Left lung (tissue), 10 donors: ENCODE data around the gene BCL6B. TPM values are rescaled to one million over a fixed set of nuclear protein-coding genes. Genes with fewer than 3 reads are reported as not detected.
"Not testable (repeated sequence)": the region's sequence is repeated elsewhere in the genome, so short reads cannot be mapped to it uniquely, and the experiment has no call there.

Source experiments
- ATAC-seq: fragments of 200-7000 bp; cut with Tn5 transposase; one replicate; pipeline ENCODE4 v1.9.1; 2020; ENCODE audit warnings: moderate library complexity
- DNase-seq, 4 donors: peaks; one replicate each; pipeline ENCODE4 v3.0.0-alpha.2; 2013 to 2020
- H3K27ac ChIP-seq, 2 donors: fragments of 200-600 bp; sonication (generic) in 1 of 2; one replicate each; pipeline versions ENCODE4 v1.5.0 to v1.8.0; 2020 to 2021
- H3K27me3 ChIP-seq, 2 donors: fragments of 200-600 bp; sonication (generic) in 1 of 2; one replicate each; pipeline versions ENCODE4 v1.5.0 to v1.8.0; 2020 to 2021
- H3K36me3 ChIP-seq, 2 donors: fragments of 200-600 bp; sonication (generic) in 1 of 2; one replicate each; pipeline versions ENCODE4 v1.5.0 to v1.8.0; 2020 to 2021
- H3K4me1 ChIP-seq, 2 donors: fragments of 200-600 bp; one replicate each; pipeline ENCODE4 v1.8.0; 2021
- H3K4me3 ChIP-seq, 2 donors: fragments of 200-600 bp; sonication (generic) in 1 of 2; one replicate each; pipeline versions ENCODE4 v1.5.0 to v1.8.0; 2020 to 2021; ENCODE audit warnings: mild to moderate bottlenecking in 1 of 2
- H3K9me3 ChIP-seq, 2 donors: fragments of 200-600 bp; sonication (generic) in 1 of 2; one replicate each; pipeline versions ENCODE4 v1.5.0 to v1.8.0; 2020 to 2021
- intact Hi-C, 2 donors: fragments of 100-400 bp; cut with DNase I; formaldehyde crosslinking; loops; one replicate each; pipeline versions ENCODE4 v1.11.2 to v1.14.2; 2022
- polyA plus RNA-seq, 6 donors: library from polyadenylated mRNA; unstranded; fragments of 120-200 nt; gene quantifications; one replicate each; pipeline ENCODE4 v1.2.1, GENCODE V29; 2013; ENCODE audit not compliant: insufficient read length in 6 of 6
- total RNA-seq, 2 donors: library from RNA; stranded (reverse); fragmentation: NEBNext Ultra II Directional; extraction: Animal tissue kit (Norgen Biotek cat#: 25700); gene quantifications; one replicate each; pipeline ENCODE4 v1.2.1, GENCODE V29; 2021
- TF ChIP-seq, protein P1 (sequence below), 2 donors: fragments of 200-600 bp; sonication (generic) in 1 of 2; IDR thresholded peaks; one replicate each; pipeline versions ENCODE4 v1.5.0 to v1.8.0; 2021; ENCODE audit warnings: antibody characterized with exemption in 2 of 2
- donor health status: DM: no; HTN: yes; CAD: no.
- donor health status: DM: no; HTN: no; CAD: no.

Gene BCL6B
- total and polyA plus RNA-seq, 8 donors = 13.3 to 45.9 (median 35.9) TPM

DNA sequence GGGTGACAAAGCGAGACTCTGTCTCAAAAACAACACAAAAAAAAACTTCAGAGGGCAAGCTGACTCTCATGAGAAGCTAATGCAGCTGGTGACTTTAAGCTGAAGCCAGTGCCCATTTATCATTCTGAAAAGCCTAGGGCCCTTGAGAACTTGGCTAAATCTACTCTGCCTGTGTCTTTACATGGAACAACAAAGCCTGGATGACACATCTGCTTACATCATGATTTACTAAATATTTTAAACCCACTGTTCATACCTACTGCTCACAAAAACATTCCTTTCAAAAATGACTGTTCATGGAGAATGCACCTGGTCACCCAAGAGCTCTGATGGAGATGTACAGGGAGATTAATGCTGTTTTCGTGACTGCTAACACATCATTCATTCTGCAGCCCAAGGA lies 33.1 kb upstream of the BCL6B start:
- ATAC-seq (no peak), DNase-seq (no peak)
- TF ChIP-seq, protein P1, sequence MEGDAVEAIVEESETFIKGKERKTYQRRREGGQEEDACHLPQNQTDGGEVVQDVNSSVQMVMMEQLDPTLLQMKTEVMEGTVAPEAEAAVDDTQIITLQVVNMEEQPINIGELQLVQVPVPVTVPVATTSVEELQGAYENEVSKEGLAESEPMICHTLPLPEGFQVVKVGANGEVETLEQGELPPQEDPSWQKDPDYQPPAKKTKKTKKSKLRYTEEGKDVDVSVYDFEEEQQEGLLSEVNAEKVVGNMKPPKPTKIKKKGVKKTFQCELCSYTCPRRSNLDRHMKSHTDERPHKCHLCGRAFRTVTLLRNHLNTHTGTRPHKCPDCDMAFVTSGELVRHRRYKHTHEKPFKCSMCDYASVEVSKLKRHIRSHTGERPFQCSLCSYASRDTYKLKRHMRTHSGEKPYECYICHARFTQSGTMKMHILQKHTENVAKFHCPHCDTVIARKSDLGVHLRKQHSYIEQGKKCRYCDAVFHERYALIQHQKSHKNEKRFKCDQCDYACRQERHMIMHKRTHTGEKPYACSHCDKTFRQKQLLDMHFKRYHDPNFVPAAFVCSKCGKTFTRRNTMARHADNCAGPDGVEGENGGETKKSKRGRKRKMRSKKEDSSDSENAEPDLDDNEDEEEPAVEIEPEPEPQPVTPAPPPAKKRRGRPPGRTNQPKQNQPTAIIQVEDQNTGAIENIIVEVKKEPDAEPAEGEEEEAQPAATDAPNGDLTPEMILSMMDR (IDR thresholded peaks at IDR 0.05) = no peak
- H3K9me3 ChIP-seq = no peaks in the 10 kb centered on the region
- no peaks in the 10 kb centered on the region for H3K4me1 ChIP-seq
- intact Hi-C loops = no loop called here
- no peaks in the 10 kb centered on the region for H3K27me3 ChIP-seq
- H3K4me3 ChIP-seq = no peak overlapping the region
- no peak overlapping the region for H3K27ac ChIP-seq
- no peaks in the 10 kb centered on the region for H3K36me3 ChIP-seq

DNA sequence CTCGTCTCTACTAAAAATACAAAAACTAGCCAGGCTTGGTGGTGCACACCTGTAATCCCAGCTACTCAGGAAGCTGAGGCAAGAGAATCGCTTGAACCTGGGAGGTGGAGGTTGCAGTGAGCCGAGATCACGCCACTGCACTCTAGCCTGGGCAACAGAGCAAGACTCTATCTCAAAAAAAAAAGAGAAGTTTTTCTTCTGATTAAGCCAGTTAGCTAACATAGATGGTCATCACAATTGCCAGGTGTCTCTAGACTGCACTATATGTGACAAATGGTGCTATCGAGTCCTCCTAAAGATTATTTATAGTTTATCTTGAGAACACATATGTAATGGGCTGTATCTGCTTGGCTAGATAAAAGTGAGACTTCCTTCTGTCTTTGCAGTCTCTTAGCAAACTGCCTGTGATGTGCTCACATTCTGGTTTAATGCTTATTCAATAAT lies 29.2 kb upstream of the BCL6B start:
- Histone ChIP-seq H3K4me1 (peaks cover 0 to 14% of the 10 kb centered on the region in 2 donors), H3K36me3 (peaks cover 0 to 26% of the 10 kb centered on the region in 2 donors)
- intact Hi-C loops, H3K27me3 ChIP-seq, ATAC-seq, DNase-seq, H3K4me3 ChIP-seq, H3K9me3 ChIP-seq, H3K27ac ChIP-seq: not testable (repeated sequence)

DNA sequence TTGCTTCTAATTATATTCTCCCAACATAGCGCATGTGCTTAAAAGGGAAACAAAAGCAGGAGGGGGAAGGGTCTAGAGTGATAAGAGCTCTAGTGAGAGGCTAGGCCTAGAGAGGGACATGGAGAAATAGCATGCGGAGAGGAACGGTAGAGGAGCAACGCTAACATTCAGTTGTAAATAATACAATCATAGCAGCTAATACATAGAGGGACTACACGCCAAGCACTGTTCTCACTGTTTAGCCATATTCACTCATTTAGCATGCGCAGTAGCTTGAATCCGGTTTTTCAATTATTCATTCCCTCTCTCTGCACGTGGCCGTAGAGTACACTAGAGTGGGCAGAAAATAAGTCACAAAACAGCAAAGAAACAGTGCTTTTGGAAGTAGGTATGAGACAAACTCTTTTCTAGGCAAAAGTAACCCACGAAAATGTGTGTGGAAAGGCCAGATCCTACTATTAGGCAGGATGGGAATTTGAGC lies 28.7 kb upstream of the BCL6B start:
- TF ChIP-seq, protein P1 (IDR thresholded peaks at IDR 0.05) = no peak
- DNase-seq (no peak), ATAC-seq (no peak)
- Histone ChIP-seq H3K36me3 (peaks cover 0 to 31% of the 10 kb centered on the region in 2 donors), H3K4me3 (no peak overlapping the region), H3K27me3 (no peaks in the 10 kb centered on the region), H3K4me1 (peaks cover 0 to 14% of the 10 kb centered on the region in 2 donors), H3K27ac (no peak overlapping the region), H3K9me3 (no peaks in the 10 kb centered on the region)
- intact Hi-C loops = no loop called here

DNA sequence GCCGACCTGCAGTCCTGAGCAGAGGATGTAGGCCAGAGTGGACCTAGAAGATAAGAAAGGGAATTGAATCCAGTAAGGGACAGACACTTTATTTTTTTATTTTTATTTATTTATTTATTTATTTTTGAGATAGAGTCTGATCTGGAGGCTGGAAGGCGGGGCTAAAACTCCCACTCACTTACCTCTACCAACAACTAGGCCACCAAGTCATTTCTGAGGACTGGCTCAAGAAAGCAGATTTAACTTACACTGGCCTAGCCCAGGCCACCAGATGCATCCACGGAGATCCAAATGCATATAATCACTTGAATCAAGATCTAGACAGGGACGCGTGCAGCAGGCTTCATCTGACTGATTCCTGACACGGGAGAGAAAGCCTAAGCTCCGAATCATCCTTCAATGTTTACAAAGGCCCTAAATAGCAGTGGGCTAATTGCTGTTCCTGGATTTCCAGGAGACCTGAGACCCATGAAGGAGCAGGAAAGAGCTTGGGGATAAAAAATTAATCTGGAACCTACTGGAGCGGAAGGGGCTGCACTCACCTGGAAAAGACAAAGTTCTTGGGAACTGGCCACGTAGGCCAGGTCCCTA lies 28.1 kb upstream of the BCL6B start:
- no peak overlapping the region for H3K4me3 ChIP-seq
- no peak for ATAC-seq
- H3K36me3 ChIP-seq = peaks cover 0 to 37% of the 10 kb centered on the region in 2 donors
- intact Hi-C loops = loop anchor here in 1 of 2 donors (5.0 kb wide), 1 partner anchor 87 kb away; no protein-coding TSS in a partner anchor
- H3K27me3 ChIP-seq = no peaks in the 10 kb centered on the region
- DNase-seq = no peak
- no peaks in the 10 kb centered on the region for H3K9me3 ChIP-seq
- H3K4me1 ChIP-seq = peaks cover 0 to 14% of the 10 kb centered on the region in 2 donors
- H3K27ac ChIP-seq = no peak overlapping the region
- TF ChIP-seq, protein P1 (IDR thresholded peaks at IDR 0.05) = no peak

DNA sequence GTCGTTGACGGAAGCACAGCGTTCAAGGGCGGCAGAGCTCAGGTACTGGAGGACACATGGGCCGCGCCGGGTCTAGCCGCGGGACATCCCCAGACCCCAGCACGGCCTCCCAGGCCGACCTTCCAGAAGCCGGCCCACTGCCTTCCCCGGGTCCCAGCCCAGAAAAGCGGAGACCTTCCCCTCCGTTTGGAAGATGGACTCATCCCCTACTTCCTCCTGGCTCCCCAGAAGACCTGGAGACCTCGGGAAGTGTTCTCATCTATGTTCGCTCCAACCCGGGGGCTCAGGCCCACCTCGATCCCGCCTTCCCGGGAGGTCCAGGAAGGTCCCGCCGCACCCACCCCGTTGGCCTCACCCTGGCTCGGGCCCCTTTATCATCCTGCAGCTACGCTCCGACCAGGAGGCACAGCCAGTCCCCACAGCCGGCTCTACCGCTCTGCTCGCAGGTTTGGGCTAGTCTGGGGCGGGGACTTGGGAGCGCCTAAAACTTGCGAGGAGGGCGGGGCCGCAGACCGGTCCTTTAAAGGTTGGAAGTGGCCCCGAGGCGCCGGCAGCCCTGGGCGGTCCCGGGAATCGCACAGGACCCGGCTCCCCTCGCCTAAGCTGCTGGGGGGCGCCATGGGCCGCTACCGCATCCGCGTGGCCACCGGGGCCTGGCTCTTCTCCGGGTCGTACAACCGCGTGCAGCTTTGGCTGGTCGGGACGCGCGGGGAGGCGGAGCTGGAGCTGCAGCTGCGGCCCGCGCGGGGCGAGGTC lies 27.2 kb upstream of the BCL6B start, which contains the start of gene ALOX12:
TSS of gene ALOX12 (plus strand) at position 550 of the 756 bp plus-strand sequence. CDS start at position 619, 69 bp downstream.
- intact Hi-C loops = loop anchor here in 1 of 2 donors (5.0 kb wide), 1 partner anchor 88 kb away; no protein-coding TSS in a partner anchor
- DNase-seq = peak in 2 of 4 donors; percentile 49 to 87
- Histone ChIP-seq H3K4me1 (peaks cover 0 to 14% of the 10 kb centered on the region in 2 donors), H3K27me3 (no peaks in the 10 kb centered on the region), H3K9me3 (no peaks in the 10 kb centered on the region), H3K36me3 (peaks cover 0 to 46% of the 10 kb centered on the region in 2 donors), H3K27ac (no peak within 1 kb of the TSS), H3K4me3 (peak within 1 kb of the TSS; percentile 13 to 19)
- ATAC-seq = peak; percentile 93
- TF ChIP-seq, protein P1 (IDR thresholded peaks at IDR 0.05) = no peak
